Right lobe of liver (tissue), 6 donors: Measurements from ENCODE around the gene PCSK2. TPM values are rescaled to one million over a fixed set of nuclear protein-coding genes. Genes with fewer than 3 reads are reported as not detected.

Experiments used
- ATAC-seq, 4 donors: fragments of 200-7000 bp; cut with Tn5 transposase; one replicate each; pipeline ENCODE4 v1.9.1; 2020; ENCODE audit warnings: mild to moderate bottlenecking in 4 of 4, moderate library complexity in 4 of 4
- DNase-seq, 3 donors: peaks; one replicate each; pipeline ENCODE4 v3.0.0-alpha.2; 2020
- H3K27ac ChIP-seq, 3 donors: fragments of 200-600 bp; one replicate each; pipeline ENCODE4 v1.8.0; 2022
- H3K27me3 ChIP-seq, 2 donors: fragments of 200-600 bp; one replicate each; pipeline ENCODE4 v1.8.0; 2022
- H3K36me3 ChIP-seq, 4 donors: fragments of 200-600 bp; sonication (generic) in 1 of 4; one replicate each; pipeline versions ENCODE4 v1.5.1 to v1.8.0; 2017 to 2022; ENCODE audit warnings: control low read depth in 1 of 4
- H3K4me1 ChIP-seq, 4 donors: fragments of 200-600 bp; sonication (generic) in 1 of 4; one replicate each; pipeline versions ENCODE4 v1.5.1 to v1.8.0; 2017 to 2022; ENCODE audit warnings: control low read depth in 1 of 4
- H3K4me3 ChIP-seq, 3 donors: fragments of 200-600 bp; one replicate each; pipeline ENCODE4 v1.8.0; 2022
- H3K9me3 ChIP-seq, 4 donors: fragments of 200-600 bp; sonication (generic) in 1 of 4; one replicate each; pipeline versions ENCODE4 v1.5.1 to v1.8.0; 2017 to 2022; ENCODE audit warnings: control low read depth in 1 of 4
- CTCF ChIP-seq, 4 donors: fragments of 200-600 bp in 3 of 4; fragments of 450-650 bp in 1 of 4; IDR thresholded peaks; one replicate each; pipeline versions ENCODE4 v1.5.1 to v1.8.0; 2016 to 2022; ENCODE audit warnings: antibody characterized with exemption in 4 of 4, mild to moderate bottlenecking in 2 of 4
- POLR2A ChIP-seq: fragments of 450-650 bp; IDR thresholded peaks from one replicate; pipeline ENCODE4 v1.6.1; 2017; ENCODE audit warnings: antibody characterized with exemption, mild to moderate bottlenecking
- WGBS: methylation state at CpG from one replicate; pipeline ENCODE4 v1.1.6; 2018; ENCODE audit warnings: low coverage, low lambda C conversion rate; ENCODE audit not compliant: insufficient coverage; ENCODE audit errors: missing lambda C conversion rate; 5-methylcytosine and 5-hydroxymethylcytosine counted together
- intact Hi-C, 2 donors: fragments of 100-400 bp; cut with DNase I; formaldehyde crosslinking; loops; one replicate each; pipeline versions ENCODE4 v1.11.2 to v1.14.1; 2022
- total RNA-seq, 6 experiments: library from RNA; depleted of rRNA in 2 of 6; stranded (reverse); fragments of >200 nt in 2 of 6; fragmentation: NEBNext Ultra II Directional in 3 of 6; extraction: Animal tissue kit (Norgen Biotek cat#: 25700) in 3 of 6; gene quantifications; one replicate each; pipeline versions ENCODE4 v1.1.0 to v1.2.4, GENCODE V29; 2016 to 2023
- donor health status: DM: no; HTN: yes; CAD: no.
- donor health status: DM: no; HTN: no; CAD: no.
- donor health status: DM: no; HTN: no; CAD: no.
- donor health status: DM: no; HTN: yes; CAD: no.
- donor health status: DM: no; HTN: yes; CAD: no.

The PCSK2 gene
- total RNA-seq, 6 experiments from 2014 or later = 0.04 to 0.13 TPM; not detected in 4

- Histone ChIP-seq H3K9me3 (no peaks in the 10 kb centered on the region), H3K4me3 (no peak overlapping the region), H3K27me3 (no peaks in the 10 kb centered on the region), H3K36me3 (no peaks in the 10 kb centered on the region), H3K27ac (no peak overlapping the region), H3K4me1 (no peaks in the 10 kb centered on the region)
- intact Hi-C loops = no loop called here
- 34% methylated on average over 9 of the region's 11 CpGs for WGBS
- ATAC-seq = no peak
- no peak for DNase-seq
- TF ChIP-seq POLR2A (no peak), CTCF (IDR thresholded peaks at IDR 0.05) (no peak)
Measured at GRCh38 chr20:17443131-17443858, 216.5 kb downstream of the PCSK2 start.

DNA sequence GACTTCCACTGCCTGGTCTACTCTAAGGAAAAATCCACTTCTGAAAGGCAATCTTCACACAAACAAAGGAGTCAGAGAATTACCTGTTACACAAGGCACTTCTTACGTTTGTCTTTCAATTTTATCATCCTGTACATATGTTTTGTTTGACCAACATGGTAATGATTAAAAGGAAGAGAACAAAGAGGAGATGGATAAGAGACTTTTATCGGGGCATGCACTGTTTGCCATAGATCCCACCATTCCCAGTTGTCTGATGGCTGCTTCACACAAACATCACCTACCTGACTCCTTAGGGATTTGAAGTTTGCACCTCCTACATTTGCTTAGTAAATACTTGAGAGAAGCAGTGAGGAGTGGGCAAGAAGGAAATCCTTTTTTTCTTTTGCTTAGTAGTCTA lies 217.3 kb downstream of the PCSK2 start:
- TF ChIP-seq CTCF (IDR thresholded peaks at IDR 0.05) = no peak
- TF ChIP-seq POLR2A = no peak
- intact Hi-C loops = no loop called here
- no peak overlapping the region for H3K27ac ChIP-seq
- H3K4me1 ChIP-seq = no peaks in the 10 kb centered on the region
- H3K27me3 ChIP-seq = no peaks in the 10 kb centered on the region
- H3K9me3 ChIP-seq = no peaks in the 10 kb centered on the region
- no peak for DNase-seq
- H3K36me3 ChIP-seq = no peaks in the 10 kb centered on the region
- 16% methylated on average over 2 of the region's 2 CpGs for WGBS
- H3K4me3 ChIP-seq = no peak overlapping the region
- no peak for ATAC-seq

DNA sequence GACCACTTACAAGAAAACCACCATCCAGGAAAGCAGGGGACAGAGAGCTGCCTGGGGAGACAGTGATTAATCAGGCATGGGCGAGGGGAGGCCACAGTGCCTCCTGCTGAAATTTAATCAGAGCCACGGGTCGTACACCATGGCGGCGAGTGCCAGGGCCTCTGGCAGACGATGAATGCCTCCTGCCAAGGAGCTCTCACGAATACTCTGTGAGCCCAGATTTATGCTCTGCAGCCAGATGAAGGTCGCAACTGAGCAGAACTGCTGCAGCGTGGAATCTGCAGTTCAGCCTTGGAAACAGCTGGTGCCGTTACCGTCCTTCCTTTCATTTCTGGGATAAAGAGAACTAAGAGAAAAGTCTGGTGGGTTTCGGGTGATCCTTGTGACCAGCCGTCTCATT lies 218.7 kb downstream of the PCSK2 start:
- intact Hi-C loops = no loop called here
- DNase-seq = no peak
- Histone ChIP-seq H3K27ac (no peak overlapping the region), H3K27me3 (no peaks in the 10 kb centered on the region), H3K36me3 (no peaks in the 10 kb centered on the region), H3K9me3 (no peaks in the 10 kb centered on the region), H3K4me1 (no peaks in the 10 kb centered on the region), H3K4me3 (no peak overlapping the region)
- 74% methylated on average over 13 of the region's 13 CpGs for WGBS
- no peak for TF ChIP-seq CTCF (IDR thresholded peaks at IDR 0.05)
- TF ChIP-seq POLR2A = no peak
- no peak for ATAC-seq

- H3K27ac ChIP-seq = no peak overlapping the region
- no peak for DNase-seq
- no peak for ATAC-seq
- 53% methylated on average over 4 of the region's 5 CpGs for WGBS
- intact Hi-C loops = no loop called here
- TF ChIP-seq POLR2A (no peak), CTCF (IDR thresholded peaks at IDR 0.05) (no peak)
- no peaks in the 10 kb centered on the region for H3K4me1 ChIP-seq
- H3K27me3 ChIP-seq = no peaks in the 10 kb centered on the region
- H3K9me3 ChIP-seq = no peaks in the 10 kb centered on the region
- no peaks in the 10 kb centered on the region for H3K36me3 ChIP-seq
- H3K4me3 ChIP-seq = no peak overlapping the region
Measured at GRCh38 chr20:17446171-17446570, 219.3 kb downstream of the PCSK2 start.
